ENCODE measurements around the gene MAP7D1.
A peak's percentile ranks its signal among the peaks of the same experiment; 100 is the strongest.

MAP7D1 gene

GRCh38 chr1:36222481-36223380 is 66.8 kb downstream of the MAP7D1 start:
- Histone ChIP-seq H2AFZ (ENCODE audit: low read depth) (peak overlapping the region; percentile 85), H3K27ac (peak overlapping the region; percentile 91), H3K9ac (peak overlapping the region; percentile 81), H3K27me3 (ENCODE audit: insufficient read depth, low read depth) (no peaks in the 10 kb centered on the region), H4K20me1 (ENCODE audit: insufficient read depth) (peaks cover 5% of the 10 kb centered on the region; the same call in 1 of the 2 replicates), H3K79me2 (ENCODE audit: insufficient read depth, low read depth) (peaks cover 33% of the 10 kb centered on the region), H3K36me3 (ENCODE audit: insufficient read depth) (no peaks in the 10 kb centered on the region), H3K4me2 (peak overlapping the region; percentile 68), H3K4me3 (IDR thresholded peaks at IDR 0.05; ENCODE audit: insufficient read depth, low read depth, low read length) (no peak overlapping the region), H3K4me1 (ENCODE audit: low read depth, poor library complexity, severe bottlenecking) (peaks cover 24% of the 10 kb centered on the region)
- TF ChIP-seq CTCF (conservative IDR thresholded peaks at IDR 0.05; ENCODE audit: low read depth, low read length) = no peak

GRCh38 chr1:36223381-36223995 is 67.5 kb downstream of the MAP7D1 start:
- Histone ChIP-seq H3K27me3 (ENCODE audit: insufficient read depth, low read depth) (no peaks in the 10 kb centered on the region), H3K79me2 (ENCODE audit: insufficient read depth, low read depth) (peaks cover 40% of the 10 kb centered on the region), H3K4me1 (ENCODE audit: low read depth, poor library complexity, severe bottlenecking) (peaks cover 24% of the 10 kb centered on the region), H3K4me3 (IDR thresholded peaks at IDR 0.05; ENCODE audit: insufficient read depth, low read depth, low read length) (no peak overlapping the region), H3K9ac (peak overlapping the region; percentile 81), H4K20me1 (ENCODE audit: insufficient read depth) (peaks cover 5% of the 10 kb centered on the region; the same call in 1 of the 2 replicates), H2AFZ (ENCODE audit: low read depth) (peak overlapping the region; percentile 85), H3K4me2 (peak overlapping the region; percentile 68), H3K27ac (peak overlapping the region; percentile 91), H3K36me3 (ENCODE audit: insufficient read depth) (no peaks in the 10 kb centered on the region)
- no peak for TF ChIP-seq CTCF (conservative IDR thresholded peaks at IDR 0.05; ENCODE audit: low read depth, low read length)

GRCh38 chr1:36223996-36224536 is 68.1 kb downstream of the MAP7D1 start, which contains the start of gene THRAP3:
THRAP3 (plus strand) TSS chr1:36224443; CDS start chr1:36282564, 58,121 bp downstream.
- H2AFZ ChIP-seq (ENCODE audit: low read depth) = peak within 1 kb of the TSS; percentile 85
- H3K9ac ChIP-seq = peak within 1 kb of the TSS; percentile 81
- H3K4me2 ChIP-seq = peak within 1 kb of the TSS; percentile 88
- peak within 1 kb of the TSS; percentile 91 for H3K27ac ChIP-seq
- H3K4me1 ChIP-seq (ENCODE audit: low read depth, poor library complexity, severe bottlenecking) = peaks cover 24% of the 10 kb centered on the region
- H3K79me2 ChIP-seq (ENCODE audit: insufficient read depth, low read depth) = peaks cover 46% of the 10 kb centered on the region
- H3K36me3 ChIP-seq (ENCODE audit: insufficient read depth) = no peaks in the 10 kb centered on the region
- H3K4me3 ChIP-seq (IDR thresholded peaks at IDR 0.05; ENCODE audit: insufficient read depth, low read depth, low read length) = peak within 1 kb of the TSS; percentile 94
- TF ChIP-seq CTCF (conservative IDR thresholded peaks at IDR 0.05; ENCODE audit: low read depth, low read length) = no peak
- peaks cover 5% of the 10 kb centered on the region; the same call in 1 of the 2 replicates for H4K20me1 ChIP-seq (ENCODE audit: insufficient read depth)
- no peaks in the 10 kb centered on the region for H3K27me3 ChIP-seq (ENCODE audit: insufficient read depth, low read depth)

- Histone ChIP-seq H4K20me1 (ENCODE audit: insufficient read depth) (peaks cover 5% of the 10 kb centered on the region; the same call in 1 of the 2 replicates), H3K9ac (peak overlapping the region; percentile 75), H3K27ac (peak overlapping the region; percentile 90), H3K4me2 (peak overlapping the region; percentile 88), H3K36me3 (ENCODE audit: insufficient read depth) (no peaks in the 10 kb centered on the region), H3K79me2 (ENCODE audit: insufficient read depth, low read depth) (peaks cover 53% of the 10 kb centered on the region), H3K27me3 (ENCODE audit: insufficient read depth, low read depth) (no peaks in the 10 kb centered on the region), H3K4me3 (IDR thresholded peaks at IDR 0.05; ENCODE audit: insufficient read depth, low read depth, low read length) (peak overlapping the region; percentile 94), H3K4me1 (ENCODE audit: low read depth, poor library complexity, severe bottlenecking) (peaks cover 24% of the 10 kb centered on the region), H2AFZ (ENCODE audit: low read depth) (peak overlapping the region; percentile 53; the same call in 1 of the 2 replicates)
- TF ChIP-seq CTCF (conservative IDR thresholded peaks at IDR 0.05; ENCODE audit: low read depth, low read length) = peak; percentile 56
Measured at GRCh38 chr1:36224537-36225282, 68.8 kb downstream of the MAP7D1 start.

Measured in KMS-11 (cell line).